Fibroblast of villous mesenchyme (primary cell): ENCODE measurements around the gene CDC14A. TPM values are rescaled to one million over a fixed set of nuclear protein-coding genes. Genes with fewer than 3 reads are reported as not detected.
"Not testable (repeated sequence)": the region's sequence is repeated elsewhere in the genome, so short reads cannot be mapped to it uniquely, and the experiment has no call there.

Experiments used
- DNase-seq: peaks from one replicate; pipeline ENCODE4 v3.0.0-alpha.2; 2010; ENCODE audit warnings: low read depth
- H3K4me3 ChIP-seq: 2 replicates; pipeline ENCODE4 v1.5.1; 2011; ENCODE audit warnings: low read depth, mild to moderate bottlenecking, low read length
- total RNA-seq: library from RNA; depleted of rRNA; stranded (reverse); fragments of >200 nt; gene quantifications from 2 replicates; pipeline ENCODE4 v1.2.3, GENCODE V29; 2012
- TF ChIP-seq, protein P1 (sequence below): IDR thresholded peaks from 2 replicates; pipeline ENCODE4 v1.5.1; 2012; ENCODE audit warnings: low read depth, mild to moderate bottlenecking, low read length; ENCODE audit not compliant: insufficient read depth

The CDC14A gene
- total RNA-seq, 1 donor = 5.2 TPM

DNA sequence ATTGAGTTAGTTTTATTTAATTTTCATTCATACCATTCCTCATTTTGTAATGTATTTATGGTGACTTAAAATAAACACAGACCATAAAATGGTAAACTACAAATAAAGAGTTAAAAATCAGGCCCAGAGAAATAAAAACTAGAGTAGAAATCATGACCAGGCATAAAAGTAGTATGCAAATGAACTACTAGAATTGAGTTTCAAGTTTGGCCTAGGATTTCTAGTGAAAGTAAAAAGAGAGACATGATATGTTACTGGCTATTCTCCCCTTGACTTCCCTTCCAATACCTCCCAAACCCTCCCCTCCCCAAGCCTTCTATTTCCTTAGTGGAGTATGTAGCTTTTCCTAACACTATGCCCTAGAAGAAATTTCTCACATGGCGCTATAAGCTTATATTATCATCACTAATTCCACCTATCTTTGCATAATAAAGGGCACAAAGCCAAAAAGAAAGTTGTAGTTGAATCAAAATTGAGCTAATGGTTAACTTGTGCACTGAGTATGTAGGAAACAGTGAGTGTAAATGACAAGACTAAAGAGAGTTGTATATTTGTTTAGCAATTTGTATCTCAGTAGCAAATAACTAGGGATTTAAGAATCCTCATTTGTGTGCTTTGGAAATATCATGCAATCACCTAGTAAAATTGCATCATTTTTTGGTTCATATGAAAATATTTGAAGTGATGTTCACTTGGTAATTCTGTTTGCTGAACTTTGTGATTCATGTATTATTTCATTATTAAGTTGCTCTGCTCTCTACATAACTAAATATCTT, 29.7 kb upstream of the CDC14A start:
- peak; percentile 58 for DNase-seq
- TF ChIP-seq, protein P1, sequence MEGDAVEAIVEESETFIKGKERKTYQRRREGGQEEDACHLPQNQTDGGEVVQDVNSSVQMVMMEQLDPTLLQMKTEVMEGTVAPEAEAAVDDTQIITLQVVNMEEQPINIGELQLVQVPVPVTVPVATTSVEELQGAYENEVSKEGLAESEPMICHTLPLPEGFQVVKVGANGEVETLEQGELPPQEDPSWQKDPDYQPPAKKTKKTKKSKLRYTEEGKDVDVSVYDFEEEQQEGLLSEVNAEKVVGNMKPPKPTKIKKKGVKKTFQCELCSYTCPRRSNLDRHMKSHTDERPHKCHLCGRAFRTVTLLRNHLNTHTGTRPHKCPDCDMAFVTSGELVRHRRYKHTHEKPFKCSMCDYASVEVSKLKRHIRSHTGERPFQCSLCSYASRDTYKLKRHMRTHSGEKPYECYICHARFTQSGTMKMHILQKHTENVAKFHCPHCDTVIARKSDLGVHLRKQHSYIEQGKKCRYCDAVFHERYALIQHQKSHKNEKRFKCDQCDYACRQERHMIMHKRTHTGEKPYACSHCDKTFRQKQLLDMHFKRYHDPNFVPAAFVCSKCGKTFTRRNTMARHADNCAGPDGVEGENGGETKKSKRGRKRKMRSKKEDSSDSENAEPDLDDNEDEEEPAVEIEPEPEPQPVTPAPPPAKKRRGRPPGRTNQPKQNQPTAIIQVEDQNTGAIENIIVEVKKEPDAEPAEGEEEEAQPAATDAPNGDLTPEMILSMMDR = no peak
- H3K4me3 ChIP-seq = no peak overlapping the region

DNA sequence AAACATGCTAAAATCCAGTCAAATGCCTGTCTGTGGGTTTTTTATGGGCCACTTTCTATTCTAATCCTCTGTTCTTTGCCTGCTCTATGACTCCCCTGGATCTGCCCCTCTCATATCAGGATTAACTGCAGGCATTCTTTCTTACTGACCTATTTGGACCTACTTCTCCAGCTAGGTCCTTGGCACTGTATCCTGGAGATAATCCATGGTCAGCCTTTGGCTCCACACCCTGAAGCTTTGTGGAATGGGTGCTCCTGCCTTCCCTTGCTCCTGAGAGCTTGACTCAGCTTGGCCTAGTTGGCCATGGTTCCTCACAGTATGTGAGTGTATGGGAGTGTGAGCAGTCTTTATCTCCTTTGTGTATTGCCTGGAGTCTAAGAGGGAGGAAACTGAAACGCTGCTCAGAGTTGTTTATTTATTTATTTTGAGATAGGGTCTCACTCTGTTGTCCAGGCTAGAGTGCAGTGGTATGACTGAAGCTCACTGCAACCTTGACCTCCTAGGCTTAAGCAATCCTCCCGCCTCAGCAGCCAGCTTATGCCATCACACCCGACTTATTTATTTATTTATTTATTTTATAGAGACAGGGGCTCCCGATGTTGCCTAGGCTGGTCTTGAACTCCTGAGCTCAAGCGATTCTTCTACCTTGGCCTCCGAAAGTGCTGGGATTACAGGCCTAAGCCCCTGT, 28.7 kb upstream of the CDC14A start:
- DNase-seq = peak; percentile 10
- no peak overlapping the region for H3K4me3 ChIP-seq
- TF ChIP-seq, protein P1 = no peak

DNA sequence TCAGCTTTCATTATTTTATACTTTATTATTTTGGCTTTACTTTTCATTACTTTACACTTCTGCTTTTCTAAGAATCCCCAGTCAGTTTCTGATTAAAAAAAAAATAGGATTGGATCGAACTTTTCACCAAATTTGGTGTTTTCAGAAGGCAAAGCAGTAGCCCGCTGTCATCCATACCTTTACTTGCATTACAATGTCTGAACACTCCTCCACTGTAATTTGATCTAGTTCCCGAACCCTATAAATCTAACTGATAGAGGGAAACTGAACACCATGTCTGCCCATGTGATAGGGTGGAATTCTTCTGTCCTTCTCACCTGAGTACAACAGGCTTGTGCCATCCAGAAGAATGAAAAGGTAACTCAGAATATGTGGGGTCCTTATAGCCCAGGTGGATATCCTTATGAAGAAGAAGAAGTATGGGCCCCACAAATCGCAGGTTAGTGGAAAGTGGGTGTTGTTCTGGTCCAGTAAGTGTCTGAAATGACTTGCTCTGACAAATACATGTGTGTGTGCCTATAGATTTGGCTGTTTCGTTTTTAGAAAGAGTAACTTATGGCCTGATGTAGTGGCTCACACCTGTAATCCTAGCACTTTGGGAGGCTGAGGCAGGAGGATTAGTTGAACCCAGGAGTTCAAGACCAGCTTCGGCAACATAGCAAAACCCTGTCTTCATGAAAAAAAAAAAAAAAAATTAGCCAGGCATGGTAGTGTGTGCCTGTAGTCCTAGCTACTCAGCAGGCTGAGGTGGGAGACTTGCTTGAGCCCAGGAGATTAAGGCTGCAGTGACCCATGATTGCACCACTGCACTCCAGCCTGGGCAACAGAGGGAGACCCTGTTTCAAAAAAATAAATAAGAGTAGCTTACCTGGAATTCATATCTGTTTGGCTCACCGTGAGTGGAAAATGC, 26.6 kb upstream of the CDC14A start:
- TF ChIP-seq, protein P1 = no peak
- DNase-seq = no peak
- no peak overlapping the region for H3K4me3 ChIP-seq

DNA sequence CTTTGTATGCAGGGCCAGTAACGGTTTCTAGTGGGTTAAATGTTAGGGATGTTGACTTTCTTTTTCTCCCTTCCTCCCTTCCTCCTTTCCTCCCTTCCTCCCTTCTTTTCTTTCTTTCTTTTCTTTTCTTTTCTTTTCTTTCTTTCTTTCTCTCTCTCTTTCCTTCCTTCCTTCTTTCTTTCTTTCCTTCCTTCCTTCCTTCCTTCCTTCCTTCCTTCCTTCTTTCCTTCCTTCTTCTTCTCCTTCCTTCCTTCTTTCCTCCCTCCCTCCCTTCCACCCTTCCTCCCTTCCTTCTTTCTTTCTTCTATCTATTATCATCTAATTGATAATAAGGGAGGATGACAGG, 26.0 kb upstream of the CDC14A start:
- DNase-seq, H3K4me3 ChIP-seq: not testable (repeated sequence)

DNA sequence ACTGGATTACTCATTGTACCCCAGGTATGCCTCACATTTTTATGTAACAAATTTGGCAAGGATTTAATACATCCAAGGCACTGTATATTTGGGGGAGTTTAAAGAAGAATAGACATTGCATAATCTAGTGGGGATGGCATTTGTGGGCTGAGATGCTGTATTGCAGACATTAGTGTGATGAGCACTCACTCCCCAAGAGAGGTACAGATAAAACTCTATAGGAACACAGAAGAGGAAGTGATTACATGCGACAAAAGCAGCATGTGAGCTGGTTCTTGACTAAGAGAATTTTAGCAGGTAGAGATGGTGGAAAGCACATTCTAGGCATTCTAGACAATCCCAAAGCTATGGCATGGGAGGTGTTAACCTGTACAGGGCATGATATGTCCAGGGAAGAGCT, 24.2 kb upstream of the CDC14A start:
- no peak overlapping the region for H3K4me3 ChIP-seq
- no peak for DNase-seq
- TF ChIP-seq, protein P1 = no peak

DNA sequence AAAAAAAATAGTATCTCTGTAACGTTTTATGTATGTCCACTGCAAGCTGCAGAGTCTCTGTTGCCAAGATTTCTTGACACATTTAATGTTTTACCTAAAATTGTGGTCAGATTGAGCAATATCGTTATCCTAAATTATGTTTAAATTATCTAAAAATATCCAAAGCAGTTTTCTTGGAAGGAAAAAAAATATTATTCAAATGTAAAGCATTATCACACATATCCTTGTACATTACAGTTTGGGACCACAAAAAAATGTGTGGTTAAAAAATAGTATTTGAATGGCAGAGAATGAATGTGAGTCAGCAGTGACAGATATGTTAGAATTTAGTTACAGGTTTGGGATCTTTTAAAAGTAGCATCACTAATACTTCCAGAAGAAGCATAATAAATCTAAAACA, 21.2 kb upstream of the CDC14A start:
- not testable (repeated sequence) for H3K4me3 ChIP-seq
- DNase-seq = peak; percentile 16

DNA sequence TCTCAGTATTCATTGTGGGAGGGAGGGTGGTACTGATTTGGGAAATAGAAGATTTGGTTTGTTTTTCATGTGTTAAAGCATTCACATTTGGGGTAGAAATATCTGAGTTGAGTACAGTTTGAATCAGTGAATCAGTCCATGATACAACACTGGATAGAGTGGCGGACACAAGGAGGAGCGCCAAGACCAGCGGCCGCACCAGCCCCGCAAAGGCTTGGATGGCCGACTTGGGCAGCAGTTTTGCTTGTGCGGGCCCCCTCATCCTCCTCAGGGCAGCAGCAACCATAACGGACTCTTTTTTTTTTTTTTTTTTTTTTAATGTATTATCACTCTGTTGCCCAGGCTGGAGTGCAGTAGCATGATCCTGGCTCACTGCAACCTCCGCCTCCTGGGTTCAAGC, 20.0 kb upstream of the CDC14A start:
- no peak for DNase-seq
- H3K4me3 ChIP-seq = no peak overlapping the region
- TF ChIP-seq, protein P1 = no peak
